Ectodermal cell (in vitro differentiated cells): ENCODE data around the gene GBP4. TPM values are rescaled to one million over a fixed set of nuclear protein-coding genes. Genes with fewer than 3 reads are reported as not detected.
"Not testable (repeated sequence)": the region's sequence is repeated elsewhere in the genome, so short reads cannot be mapped to it uniquely, and the experiment has no call there.

Source experiments
- H3K27ac ChIP-seq: 2 replicates; pipeline ENCODE4 v1.7.0; 2013; ENCODE audit warnings: mild to moderate bottlenecking, low read depth, low read length; ENCODE audit not compliant: insufficient read depth, poor library complexity, severe bottlenecking
- H3K27me3 ChIP-seq: 2 replicates; pipeline ENCODE4 v1.7.0; 2013; ENCODE audit warnings: mild to moderate bottlenecking, low read length; ENCODE audit not compliant: insufficient read depth, control insufficient read depth, poor library complexity, severe bottlenecking
- H3K36me3 ChIP-seq: one replicate; pipeline ENCODE4 v1.7.0; 2013; ENCODE audit warnings: low read length; ENCODE audit not compliant: control insufficient read depth, insufficient read depth
- H3K4me1 ChIP-seq: one replicate; pipeline ENCODE4 v1.7.0; 2013; ENCODE audit warnings: low read length; ENCODE audit not compliant: control insufficient read depth, insufficient read depth
- H3K4me3 ChIP-seq: 2 replicates; pipeline ENCODE4 v1.7.0; 2013; ENCODE audit warnings: low read depth, low read length, control low read depth; ENCODE audit not compliant: insufficient read depth
- H3K9me3 ChIP-seq: 2 replicates; pipeline ENCODE4 v1.7.0; 2013; ENCODE audit warnings: mild to moderate bottlenecking, low read length, moderate library complexity; ENCODE audit not compliant: control insufficient read depth
- WGBS, 2 experiments: methylation state at CpG; one replicate each; pipeline ENCODE4 v1.1.7; 2013; ENCODE audit warnings: missing lambda C conversion rate in 2 of 2; 5-methylcytosine and 5-hydroxymethylcytosine counted together
- polyA plus RNA-seq, 4 experiments: library from polyadenylated mRNA; stranded (reverse); fragments of 50-300 nt; gene quantifications; one replicate each; pipeline ENCODE4 v1.2.3, GENCODE V29; 2013

GBP4 gene, protein sequence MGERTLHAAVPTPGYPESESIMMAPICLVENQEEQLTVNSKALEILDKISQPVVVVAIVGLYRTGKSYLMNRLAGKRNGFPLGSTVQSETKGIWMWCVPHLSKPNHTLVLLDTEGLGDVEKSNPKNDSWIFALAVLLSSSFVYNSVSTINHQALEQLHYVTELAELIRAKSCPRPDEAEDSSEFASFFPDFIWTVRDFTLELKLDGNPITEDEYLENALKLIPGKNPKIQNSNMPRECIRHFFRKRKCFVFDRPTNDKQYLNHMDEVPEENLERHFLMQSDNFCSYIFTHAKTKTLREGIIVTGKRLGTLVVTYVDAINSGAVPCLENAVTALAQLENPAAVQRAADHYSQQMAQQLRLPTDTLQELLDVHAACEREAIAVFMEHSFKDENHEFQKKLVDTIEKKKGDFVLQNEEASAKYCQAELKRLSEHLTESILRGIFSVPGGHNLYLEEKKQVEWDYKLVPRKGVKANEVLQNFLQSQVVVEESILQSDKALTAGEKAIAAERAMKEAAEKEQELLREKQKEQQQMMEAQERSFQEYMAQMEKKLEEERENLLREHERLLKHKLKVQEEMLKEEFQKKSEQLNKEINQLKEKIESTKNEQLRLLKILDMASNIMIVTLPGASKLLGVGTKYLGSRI
- 0.20 TPM for polyA plus RNA-seq (2013, experiment 1 of 4)
- polyA plus RNA-seq (2013, experiment 2 of 4), result not detected
- polyA plus RNA-seq (2013, experiment 3 of 4), result 0.16 TPM
- polyA plus RNA-seq (2013, experiment 4 of 4), result 0.57 TPM

DNA sequence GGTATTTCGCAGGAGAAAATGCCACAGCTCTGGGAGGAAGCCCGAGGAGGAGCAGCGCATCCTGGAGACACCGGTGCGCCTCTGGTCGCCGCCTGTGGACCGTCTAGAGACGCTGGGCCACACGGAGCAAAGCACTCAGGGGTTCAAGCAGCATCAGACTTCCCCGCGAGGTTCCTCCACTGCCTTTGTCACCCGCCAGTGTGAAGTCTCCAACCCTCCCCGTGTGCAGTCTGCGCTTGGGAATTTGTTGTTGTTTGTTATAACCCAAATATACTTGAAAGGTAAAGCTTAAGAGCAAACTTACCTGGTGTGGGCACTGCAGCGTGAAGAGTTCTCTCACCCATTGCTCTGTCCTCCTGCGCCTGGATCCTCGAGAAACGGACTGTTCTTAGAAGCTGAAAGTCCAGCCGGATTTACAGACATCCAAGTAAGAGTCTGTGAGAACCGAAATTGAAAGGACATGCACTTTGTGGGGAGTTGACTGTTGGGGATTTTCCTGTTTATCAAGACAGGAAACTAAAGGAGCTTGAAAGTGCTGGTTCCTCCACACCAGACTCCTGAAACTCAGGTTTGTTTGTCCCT, at the start of gene GBP4:
Gene GBP4, minus strand, starts transcription at position 452 of the 582 bp plus-strand sequence. Its CDS starts 108 bp downstream, at position 344.
- WGBS, 2 experiments, result 92% methylated on average over 21 of the region's 21 CpGs
- Histone ChIP-seq H3K9me3 (no peaks in the 10 kb centered on the region), H3K4me1 (no peaks in the 10 kb centered on the region), H3K27ac (no peak within 1 kb of the TSS), H3K4me3 (no peak within 1 kb of the TSS), H3K27me3 (no peaks in the 10 kb centered on the region), H3K36me3 (no peaks in the 10 kb centered on the region)

DNA sequence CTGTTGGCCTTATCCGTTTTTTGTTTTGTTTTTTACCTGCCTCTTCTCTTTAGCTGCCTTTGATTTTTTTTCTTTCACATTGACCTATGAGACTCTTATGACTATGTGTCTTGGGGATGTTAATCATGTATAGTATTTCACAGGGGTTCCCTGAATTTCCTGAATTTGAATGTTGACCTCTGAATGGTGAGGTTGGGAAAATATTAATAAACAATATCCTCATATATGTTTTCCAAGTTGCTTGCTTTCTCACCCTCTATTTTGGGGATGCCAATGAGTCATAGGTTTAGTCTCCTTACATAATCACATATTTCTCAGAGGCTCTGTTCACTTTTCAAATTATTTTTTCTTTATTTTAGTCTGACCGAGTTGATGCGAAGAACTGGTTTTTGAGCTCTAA, 44.3 kb upstream of the GBP4 start:
- H3K36me3 ChIP-seq, result no peaks in the 10 kb centered on the region
- no peaks in the 10 kb centered on the region for H3K27me3 ChIP-seq
- WGBS, 2 experiments, result 100% methylated on average over 1 to 3 of the region's 3 CpGs
- no peak overlapping the region for H3K4me3 ChIP-seq
- H3K27ac ChIP-seq, result no peak overlapping the region
- H3K9me3 ChIP-seq, result no peaks in the 10 kb centered on the region
- no peaks in the 10 kb centered on the region for H3K4me1 ChIP-seq

DNA sequence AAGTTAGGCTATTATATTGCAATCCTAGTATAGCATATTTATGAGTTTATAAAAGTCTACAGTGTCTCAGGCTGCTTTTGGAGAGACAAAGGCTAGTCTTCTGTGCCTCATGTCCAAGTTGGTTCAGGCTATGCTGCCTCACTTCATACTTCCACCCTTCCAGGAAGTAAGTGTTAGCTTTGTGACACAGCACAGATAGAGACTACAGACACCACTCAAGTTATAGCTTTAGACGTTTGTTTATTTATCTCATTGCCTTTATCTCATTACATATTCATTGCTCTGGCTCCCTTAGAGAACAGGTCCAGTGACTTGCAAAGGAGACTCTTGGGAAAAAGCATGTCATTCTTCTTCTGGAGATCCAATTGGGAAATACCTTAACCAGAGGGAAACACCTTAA, 22.6 kb upstream of the GBP4 start:
- Histone ChIP-seq H3K27me3 (no peaks in the 10 kb centered on the region), H3K4me1 (no peaks in the 10 kb centered on the region), H3K36me3 (no peaks in the 10 kb centered on the region), H3K9me3 (no peaks in the 10 kb centered on the region), H3K4me3 (no peak overlapping the region), H3K27ac (no peak overlapping the region)
- WGBS, 2 experiments, result 86 to 100% methylated on average over 1 of the region's 1 CpG

DNA sequence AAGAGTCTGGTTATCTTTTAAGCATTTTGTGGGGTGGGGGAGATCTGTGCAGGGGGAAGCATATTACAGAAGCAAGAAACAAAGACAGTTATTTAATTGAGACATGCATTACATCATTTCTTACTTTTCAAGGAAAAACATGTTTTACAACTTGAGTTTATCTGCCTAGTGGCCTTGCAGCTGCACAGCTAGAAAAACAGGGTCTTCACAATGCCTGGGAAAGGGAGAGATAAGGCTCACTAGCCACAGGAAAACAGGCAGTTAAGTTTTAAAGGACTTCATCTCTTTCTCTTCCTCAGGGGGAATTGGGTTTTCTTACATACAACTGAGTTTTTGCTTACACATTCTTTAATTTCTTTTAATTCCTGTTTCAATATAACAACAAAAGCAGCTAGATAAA, 21.1 kb upstream of the GBP4 start:
- not testable (repeated sequence) for H3K36me3 ChIP-seq, H3K4me3 ChIP-seq, H3K4me1 ChIP-seq, H3K27ac ChIP-seq, H3K27me3 ChIP-seq, H3K9me3 ChIP-seq

DNA sequence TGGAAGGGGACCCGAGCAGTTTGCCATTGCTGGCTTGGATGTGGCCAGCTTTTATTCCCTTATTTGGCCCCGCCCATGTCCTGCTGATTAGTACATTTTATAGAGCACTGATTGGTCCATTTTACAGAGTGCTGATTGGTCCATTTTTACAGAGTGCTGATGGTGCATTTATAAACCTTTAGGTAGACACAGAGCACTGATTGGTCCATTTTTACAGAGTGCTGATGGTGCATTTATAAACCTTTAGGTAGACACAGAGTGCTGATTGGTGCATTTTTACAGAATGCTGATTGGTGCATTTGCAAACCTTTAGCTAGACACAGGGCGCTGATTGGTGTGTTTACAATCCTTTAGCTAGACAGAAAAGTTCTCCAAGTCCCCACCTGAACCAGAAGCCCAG, 20.2 kb upstream of the GBP4 start:
- H3K36me3 ChIP-seq, H3K27ac ChIP-seq, H3K9me3 ChIP-seq, H3K4me3 ChIP-seq, H3K27me3 ChIP-seq, H3K4me1 ChIP-seq: not testable (repeated sequence)
- WGBS, 2 experiments, result 85 to 90% methylated on average over 3 of the region's 3 CpGs

DNA sequence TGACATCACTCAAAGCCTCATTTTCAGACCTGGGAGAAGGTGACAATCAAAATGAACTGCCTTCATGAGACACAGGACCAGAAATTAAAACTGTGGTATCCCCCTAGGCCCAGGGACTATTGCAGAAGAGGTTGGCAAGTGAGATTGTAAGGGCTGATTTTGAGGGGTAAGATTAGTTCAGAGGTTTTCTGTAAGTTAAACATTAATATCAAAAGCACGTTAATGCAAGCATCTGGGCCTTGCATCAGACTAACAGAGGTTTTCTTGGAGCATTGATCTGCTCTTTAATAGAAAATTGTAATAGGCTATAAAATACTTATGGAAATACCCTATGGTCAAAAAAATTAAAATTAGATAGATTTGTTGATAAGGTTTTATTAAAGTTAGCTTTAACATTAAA, 14.6 kb upstream of the GBP4 start:
- WGBS, 2 experiments, result 86 to 88% methylated on average over 1 of the region's 1 CpG
- no peak overlapping the region for H3K4me3 ChIP-seq
- H3K27me3 ChIP-seq, result no peaks in the 10 kb centered on the region
- H3K36me3 ChIP-seq, result no peaks in the 10 kb centered on the region
- no peak overlapping the region for H3K27ac ChIP-seq
- no peaks in the 10 kb centered on the region for H3K9me3 ChIP-seq
- no peaks in the 10 kb centered on the region for H3K4me1 ChIP-seq

DNA sequence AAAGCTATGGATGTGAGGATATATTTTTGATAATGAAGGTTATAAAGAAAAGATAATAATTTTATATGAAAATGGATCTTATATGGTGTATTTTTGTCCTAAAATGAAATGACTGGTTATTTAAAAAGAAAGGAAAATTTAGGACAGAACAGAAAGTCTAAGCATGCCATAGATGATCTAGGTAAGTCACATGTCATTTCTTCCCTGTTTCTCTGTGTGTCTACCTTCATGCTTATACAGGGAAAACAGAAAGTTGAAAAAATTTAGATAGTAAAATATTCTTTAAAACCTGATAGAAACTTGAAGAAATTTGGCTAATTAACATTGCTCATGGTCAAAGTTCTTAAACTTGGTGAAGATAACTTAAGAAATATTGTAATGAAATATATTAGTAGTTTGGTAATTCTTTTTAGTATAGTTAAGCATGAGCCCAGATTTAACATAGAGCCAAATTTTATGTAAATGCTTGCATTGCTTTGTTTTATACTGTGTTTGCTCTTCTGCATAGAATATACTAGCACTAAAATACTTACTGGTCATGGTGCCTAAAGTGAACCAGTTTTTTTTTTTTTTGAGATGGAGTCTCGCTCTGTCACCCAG, 12.4 kb upstream of the GBP4 start:
- no peak overlapping the region for H3K27ac ChIP-seq
- no peaks in the 10 kb centered on the region for H3K36me3 ChIP-seq
- H3K9me3 ChIP-seq, result no peaks in the 10 kb centered on the region
- H3K27me3 ChIP-seq, result no peaks in the 10 kb centered on the region
- no peaks in the 10 kb centered on the region for H3K4me1 ChIP-seq
- no peak overlapping the region for H3K4me3 ChIP-seq
- 89% methylated on average over 1 of the region's 1 CpG for WGBS, 2 experiments

DNA sequence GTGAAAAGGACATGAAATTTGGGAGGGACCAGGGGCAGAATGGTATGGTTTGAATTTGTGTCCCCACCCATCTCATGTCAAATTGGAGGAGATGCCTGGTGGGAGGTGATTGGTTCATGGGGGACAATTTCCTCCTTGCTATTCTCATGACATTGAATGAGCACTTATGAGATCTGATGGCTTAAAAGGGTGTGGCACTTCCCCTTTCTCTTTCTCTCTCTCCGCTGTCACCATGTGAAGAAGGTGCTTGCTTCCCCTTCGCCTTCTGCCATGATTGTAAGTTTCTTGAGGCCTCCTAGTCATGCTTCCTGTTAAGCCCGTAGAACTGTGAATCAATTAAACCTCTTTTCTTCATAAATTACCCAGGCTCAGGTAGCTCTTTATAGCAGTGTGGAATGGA, 7.6 kb upstream of the GBP4 start:
- H3K27me3 ChIP-seq, result no peaks in the 10 kb centered on the region
- no peak overlapping the region for H3K27ac ChIP-seq
- no peaks in the 10 kb centered on the region for H3K36me3 ChIP-seq
- no peak overlapping the region for H3K4me3 ChIP-seq
- peaks cover 2% of the 10 kb centered on the region for H3K9me3 ChIP-seq
- no peaks in the 10 kb centered on the region for H3K4me1 ChIP-seq
- 86 to 90% methylated on average over 3 of the region's 3 CpGs for WGBS, 2 experiments

DNA sequence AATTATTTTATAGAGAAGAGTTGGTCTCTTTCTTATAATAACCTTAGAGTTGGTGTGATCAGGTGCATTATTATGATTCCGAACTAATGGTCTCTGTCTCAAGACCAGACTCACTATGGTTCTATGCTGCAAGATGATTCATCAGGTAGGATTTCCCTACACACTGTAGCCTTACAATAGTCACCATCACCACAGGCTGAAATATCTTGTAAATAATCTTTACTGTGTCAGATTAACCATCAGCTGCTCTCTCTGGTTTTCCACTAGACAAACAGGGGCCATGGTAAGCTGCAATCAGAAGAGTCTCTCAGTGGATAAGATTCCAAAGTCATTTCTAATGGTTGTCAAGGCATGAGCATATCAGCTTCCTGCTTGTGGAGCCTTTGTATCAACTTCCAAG, 4.4 kb upstream of the GBP4 start:
- Histone ChIP-seq H3K4me1 (no peaks in the 10 kb centered on the region), H3K9me3 (peaks cover 2% of the 10 kb centered on the region), H3K36me3 (no peaks in the 10 kb centered on the region), H3K27me3 (no peaks in the 10 kb centered on the region), H3K27ac (no peak overlapping the region), H3K4me3 (no peak overlapping the region)
- WGBS, 2 experiments, result 100% methylated on average over 1 of the region's 1 CpG
